Measurements from ENCODE around the gene FBXL17. TPM values are rescaled to one million over a fixed set of nuclear protein-coding genes. Genes with fewer than 3 reads are reported as not detected.

The FBXL17 gene
- total RNA-seq, 1 donor from 2014 or later, result 24.3 TPM

DNA sequence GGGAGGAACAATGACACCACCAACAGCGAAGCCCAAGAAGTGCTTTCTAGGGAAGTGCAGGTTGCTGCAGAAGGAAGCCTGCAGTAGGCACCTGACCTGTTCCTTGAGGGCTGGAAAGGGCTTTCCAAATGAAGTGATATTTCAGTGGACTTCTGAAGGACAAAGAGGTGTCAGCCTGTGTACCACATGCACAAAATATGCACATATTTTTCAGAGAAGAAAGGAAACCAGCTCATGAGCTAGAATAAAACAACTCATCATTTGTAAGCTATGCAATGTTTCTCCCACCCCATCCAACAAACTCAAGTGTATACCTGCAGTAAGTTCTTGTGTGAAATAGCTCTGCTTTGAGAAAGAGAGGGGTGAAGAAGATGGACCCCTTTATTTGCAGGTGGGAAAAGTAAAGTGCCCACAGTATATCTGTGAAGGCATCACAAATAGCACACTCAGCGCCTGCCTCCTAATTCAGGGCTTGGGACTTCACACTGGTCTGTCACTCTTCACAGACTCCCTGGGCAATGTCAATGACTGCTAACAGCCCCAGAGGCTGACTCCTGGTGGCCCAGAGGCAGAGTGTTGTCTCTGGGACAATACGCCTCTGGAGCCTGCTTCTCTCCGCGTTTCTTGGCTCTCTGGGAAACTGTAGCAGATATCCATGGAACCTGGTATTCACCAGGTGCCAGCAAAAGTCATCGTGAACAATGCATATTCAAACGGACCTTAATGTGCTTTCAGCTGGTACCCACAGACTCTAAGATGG, 513.1 kb downstream of the FBXL17 start:
- no peak for DNase-seq (ENCODE audit: low spot score)

DNA sequence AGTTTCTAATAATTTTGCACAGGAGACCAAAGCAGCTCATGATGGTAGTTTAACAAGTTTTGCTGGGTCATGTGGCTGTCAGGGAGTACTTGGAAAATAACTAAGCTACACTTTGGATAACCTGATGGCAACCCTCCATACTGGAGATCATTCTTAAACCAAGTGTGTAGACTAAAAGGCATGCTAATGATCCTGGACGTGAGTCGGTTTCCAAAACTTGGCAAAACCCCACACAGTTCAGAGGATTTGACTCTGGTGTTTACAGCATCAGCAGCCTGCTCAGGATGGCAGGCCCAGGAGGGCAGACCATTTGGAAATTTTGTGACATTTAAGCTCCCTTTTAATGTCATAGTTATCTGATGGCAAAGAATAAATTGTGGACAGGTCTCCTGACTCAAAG, 514.6 kb downstream of the FBXL17 start:
- DNase-seq (ENCODE audit: low spot score), result no peak

DNA sequence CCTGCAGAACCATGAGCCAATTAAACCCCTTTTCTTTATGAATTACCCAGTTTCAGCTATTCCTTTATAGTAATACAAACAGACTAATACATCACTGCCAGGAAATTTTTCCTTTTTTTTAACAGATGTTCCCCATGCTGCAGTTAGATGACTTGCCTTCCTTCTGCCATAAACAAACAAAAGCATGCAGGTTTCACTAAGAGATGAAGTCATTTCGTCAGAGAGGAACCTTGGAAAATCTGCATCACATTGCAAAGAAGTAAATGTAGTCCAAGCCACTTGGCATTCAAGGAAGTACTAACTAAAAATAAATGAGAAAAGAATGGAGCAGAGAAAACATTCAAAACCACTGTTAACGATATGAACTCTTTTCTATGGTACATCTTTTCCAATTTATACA, 517.1 kb downstream of the FBXL17 start:
- DNase-seq (ENCODE audit: low spot score), result no peak

DNA sequence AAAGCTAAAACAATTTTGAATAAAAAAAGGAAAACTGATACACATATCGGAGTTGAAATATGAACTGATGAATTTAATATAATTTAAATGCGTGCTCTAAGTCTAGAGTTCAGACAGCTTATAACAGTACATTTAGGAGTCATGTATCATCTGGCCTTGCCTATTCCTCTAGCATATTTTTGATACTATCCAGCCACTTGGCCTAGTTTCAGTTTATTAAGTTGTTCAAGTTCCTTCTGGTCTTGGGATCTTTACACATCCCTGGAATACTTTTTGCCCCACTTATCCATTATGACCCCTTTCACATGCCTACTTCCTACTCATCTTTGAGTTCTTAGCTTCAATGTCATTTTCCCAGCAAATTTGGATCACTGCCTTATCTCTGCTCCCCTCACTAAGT, 518.8 kb downstream of the FBXL17 start:
- no peak for DNase-seq (ENCODE audit: low spot score)

DNA sequence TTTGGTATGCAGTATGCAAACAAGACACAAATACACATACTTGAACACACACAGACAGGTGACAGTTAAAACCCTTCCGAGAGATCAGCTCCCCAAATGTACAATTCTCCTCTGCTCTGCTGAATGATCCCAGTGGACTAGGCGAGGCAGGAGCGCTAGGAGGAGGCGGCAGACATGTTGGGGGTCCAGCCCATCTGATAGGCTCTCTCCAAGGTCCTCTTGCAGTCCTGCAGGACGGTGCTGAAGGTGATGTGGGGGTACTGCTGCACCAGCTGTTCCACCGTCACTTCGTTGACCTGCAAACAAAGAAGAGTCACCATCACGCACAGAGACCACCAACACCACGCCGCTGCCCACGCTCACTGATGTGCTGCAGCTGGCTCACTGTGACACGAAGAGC, 520.3 kb downstream of the FBXL17 start:
- no peak for DNase-seq (ENCODE audit: low spot score)

DNA sequence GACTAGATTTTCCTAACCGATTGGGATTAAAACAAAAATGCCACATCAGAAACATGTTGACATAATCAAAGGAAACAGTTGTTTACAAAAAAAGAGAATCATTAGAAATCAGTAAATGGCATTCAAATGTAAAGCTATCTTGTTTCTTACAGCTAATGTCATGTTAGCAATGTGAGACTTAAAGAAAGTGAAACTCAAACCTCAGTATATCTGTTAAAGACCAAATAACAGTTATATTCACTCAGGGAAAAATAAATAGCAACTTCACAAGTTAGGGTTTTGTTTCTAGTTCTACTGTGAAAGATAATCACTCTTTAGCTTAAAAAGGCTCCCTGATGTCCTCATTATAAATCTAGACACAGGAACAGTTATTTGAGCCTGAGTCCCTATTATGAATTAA, 521.9 kb downstream of the FBXL17 start:
- DNase-seq (ENCODE audit: low spot score), result no peak

DNA sequence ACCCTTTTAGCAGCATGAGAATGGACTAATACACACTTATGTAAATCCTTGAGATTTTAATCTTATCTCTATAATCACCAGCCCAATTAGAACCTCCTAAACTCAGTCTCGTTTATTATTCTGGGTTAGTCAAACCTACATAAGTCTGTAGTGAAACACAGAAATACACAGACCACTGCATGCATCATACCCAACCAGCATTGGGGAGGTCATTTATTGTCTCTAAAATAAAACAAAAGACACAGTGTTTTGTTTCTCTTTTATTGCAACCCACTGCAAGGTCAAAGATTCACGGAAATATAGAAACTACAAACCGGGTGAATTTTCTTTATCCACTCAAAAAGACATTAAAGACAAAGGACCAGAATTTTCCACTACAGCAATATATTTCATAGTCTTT, 523.1 kb downstream of the FBXL17 start:
- no peak for DNase-seq (ENCODE audit: low spot score)

DNA sequence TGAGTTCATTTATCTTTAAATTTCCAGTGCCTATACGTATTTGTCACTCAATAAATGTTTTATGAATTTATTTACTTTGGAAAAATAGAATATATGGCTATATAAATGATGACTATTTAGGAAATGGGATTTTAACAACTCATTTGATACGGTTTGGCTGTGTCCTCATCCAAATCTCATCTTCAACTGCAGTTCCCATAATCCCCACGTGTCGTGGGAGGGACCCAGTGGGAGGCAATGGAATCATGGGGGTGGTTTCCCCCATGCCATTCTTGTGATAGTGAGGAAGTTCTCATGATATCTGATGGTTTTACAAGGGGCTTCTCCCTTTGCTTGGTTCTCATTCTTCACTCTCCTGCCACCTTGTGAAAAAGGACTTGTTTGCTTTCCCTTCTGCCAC, 523.6 kb downstream of the FBXL17 start:
- no peak for DNase-seq (ENCODE audit: low spot score)

DNA sequence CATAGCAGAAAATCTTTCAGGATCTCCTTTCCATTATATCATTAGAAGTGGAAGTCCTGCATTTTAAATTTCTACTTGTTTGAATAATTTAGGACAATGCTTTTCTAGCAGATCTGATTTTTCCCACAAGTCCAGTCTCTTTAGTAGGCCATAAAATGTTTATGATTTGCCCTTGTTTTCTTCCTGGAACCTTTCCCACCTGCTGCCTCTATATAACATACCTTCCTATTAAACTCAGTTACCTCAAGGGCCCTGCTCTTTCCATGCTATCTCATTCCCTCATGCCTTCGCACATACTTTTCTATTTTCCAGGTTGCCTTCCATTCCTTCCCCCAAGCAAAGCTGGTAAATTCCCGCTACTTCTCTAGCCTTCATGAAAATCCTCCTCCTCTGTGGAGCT, 524.1 kb downstream of the FBXL17 start:
- no peak for DNase-seq (ENCODE audit: low spot score)

DNA sequence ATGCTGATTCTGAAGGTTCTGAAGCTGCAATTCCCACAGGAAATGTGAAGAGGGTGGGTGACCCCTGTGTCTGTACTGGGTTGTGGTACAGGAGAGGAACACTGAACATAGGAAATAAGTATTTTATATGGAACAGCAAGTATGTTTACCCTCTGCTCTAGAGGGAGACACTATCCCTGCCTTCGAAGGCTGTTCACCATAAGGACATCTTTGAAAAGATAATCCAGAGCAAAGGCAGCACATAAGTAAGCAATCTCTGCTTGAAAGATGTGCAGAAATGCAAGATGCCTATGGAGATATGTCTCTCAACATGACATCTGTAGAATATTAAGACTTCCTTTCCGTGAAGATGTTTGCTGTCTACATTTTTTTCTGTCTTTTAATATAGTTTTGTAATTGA, 526.7 kb downstream of the FBXL17 start:
- DNase-seq (ENCODE audit: low spot score), result no peak

DNA sequence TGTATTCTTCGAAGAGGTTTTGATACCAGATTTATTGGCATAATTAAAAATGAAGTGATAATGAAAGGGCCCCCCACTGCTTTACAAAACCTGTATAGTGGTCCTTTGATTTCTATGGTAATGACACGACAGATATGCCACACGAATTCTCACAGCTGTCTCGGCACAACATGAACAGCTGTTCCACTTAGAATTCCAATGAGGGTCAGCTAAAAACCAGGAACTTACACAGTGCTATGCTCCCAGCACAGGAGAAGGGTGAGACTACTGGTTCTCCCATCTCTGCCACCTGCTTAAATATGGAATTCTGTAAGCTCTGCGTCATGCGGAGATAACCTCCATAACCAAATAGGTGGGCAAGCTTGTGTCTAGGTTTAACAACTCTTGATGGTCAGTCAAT, 528.2 kb downstream of the FBXL17 start:
- DNase-seq (ENCODE audit: low spot score), result no peak

DNA sequence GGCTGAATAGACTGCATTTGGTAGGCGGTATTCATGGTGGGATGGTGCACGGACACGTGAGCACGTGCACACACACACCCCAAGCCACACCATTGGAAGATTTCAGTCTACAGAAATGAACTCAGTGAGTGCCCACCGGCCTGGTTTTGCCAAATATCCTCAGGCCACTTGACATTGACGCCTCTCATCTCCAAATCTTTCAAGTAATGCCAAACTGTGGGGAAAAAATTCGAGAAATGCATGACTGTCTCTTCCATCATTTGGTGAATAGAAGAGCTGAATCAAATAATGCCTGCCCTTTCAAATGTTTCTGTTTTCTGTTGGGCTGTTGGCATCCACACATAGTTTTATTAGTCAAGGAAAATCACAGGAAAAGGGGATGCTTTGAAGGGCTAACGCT, 528.9 kb downstream of the FBXL17 start:
- no peak for DNase-seq (ENCODE audit: low spot score)

DNA sequence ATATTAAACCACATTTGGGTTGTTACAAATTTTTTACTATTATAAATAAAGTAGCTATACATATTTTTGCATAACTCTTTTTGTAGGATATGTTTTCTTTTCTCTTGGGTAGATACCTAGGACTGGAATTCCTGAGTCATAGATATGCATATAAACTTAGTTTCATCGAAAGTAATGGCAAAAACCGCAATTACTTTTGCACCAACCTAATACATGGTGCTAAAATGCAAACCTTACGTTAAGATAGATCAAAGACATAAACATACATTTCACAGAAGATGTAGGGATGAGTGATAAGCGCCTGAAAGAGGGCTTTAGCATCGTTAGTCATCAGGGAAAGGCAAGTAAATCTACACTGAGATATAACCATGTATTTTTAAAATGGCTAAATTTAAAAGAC, 532.8 kb downstream of the FBXL17 start:
- no peak for DNase-seq (ENCODE audit: low spot score)

DNA sequence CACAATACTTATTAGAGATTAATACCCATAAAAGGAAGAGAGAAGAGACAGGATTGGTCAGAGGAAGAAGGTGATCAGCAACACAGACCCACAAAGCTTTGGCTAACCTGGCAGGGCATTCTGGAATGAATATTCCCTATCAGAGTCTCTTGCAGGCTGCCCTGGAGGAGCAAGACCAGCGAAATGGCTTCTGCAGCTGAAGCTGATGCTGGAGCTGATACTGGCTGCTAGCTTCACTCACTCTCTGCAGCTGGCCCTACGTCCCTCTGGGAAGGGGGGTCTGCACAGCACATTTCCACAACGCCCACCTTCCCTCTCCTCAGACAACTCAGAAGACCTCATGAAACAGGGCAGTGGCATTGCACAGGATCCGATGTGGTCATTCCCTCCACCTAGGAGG, 541.3 kb downstream of the FBXL17 start:
- no peak for DNase-seq (ENCODE audit: low spot score)

DNA sequence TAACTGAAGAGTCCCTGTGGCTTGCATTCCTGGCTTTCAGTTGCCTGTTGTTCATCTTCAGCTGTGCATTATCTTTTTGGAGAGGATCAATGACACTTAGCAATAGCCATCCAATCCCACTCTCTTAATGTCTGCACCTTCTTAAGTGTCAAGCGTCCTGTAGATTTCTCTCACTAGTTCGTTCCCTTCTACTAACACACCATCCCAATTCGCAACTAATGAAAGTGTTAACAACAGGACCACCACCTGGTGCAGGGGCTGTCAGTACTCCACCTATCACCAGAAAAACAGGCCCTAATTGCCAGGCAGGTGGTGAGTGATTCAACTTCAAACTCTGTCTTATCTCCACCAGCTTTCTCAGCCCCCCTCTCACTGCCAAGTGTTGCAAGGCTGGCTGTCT, 541.7 kb downstream of the FBXL17 start:
- no peak for DNase-seq (ENCODE audit: low spot score)

DNA sequence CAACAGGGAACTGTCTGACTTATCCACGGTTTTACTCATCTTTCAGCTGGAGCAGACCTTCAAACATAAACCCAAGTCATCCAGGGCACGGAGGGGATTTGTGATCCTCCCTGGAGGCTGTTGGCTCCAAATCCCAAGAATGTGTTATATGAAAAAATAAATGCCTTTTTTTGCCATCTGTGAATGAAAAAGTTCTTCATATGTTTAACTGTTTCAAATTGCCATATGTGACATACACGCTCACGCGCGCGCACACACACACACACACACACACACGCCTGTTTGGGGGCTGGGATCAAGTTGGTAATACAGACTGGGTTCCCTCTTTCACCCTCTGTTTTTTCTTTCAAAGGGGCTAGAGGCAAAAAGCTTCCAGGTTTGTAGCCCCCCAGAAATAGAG, 546.8 kb downstream of the FBXL17 start:
- DNase-seq (ENCODE audit: low spot score), result no peak

DNA sequence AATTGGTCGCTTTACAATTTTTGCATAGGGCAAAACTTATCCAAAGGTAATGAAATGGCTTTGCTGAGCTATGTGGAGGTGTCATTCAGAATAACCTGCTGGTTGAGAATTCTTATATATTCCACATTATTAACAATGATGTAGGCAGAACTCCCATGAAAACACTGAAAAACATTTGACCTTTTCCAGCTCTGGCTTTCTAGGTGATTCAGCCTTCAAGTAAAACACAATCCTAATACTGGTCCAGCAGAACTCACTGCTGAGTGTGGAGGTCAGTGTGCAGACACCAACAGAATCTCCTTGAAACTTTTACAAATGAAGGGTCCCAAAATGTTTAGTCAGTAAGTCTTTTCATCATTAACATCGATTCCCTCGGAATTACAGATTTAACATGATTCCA, 549.2 kb downstream of the FBXL17 start:
- DNase-seq (ENCODE audit: low spot score), result no peak

DNA sequence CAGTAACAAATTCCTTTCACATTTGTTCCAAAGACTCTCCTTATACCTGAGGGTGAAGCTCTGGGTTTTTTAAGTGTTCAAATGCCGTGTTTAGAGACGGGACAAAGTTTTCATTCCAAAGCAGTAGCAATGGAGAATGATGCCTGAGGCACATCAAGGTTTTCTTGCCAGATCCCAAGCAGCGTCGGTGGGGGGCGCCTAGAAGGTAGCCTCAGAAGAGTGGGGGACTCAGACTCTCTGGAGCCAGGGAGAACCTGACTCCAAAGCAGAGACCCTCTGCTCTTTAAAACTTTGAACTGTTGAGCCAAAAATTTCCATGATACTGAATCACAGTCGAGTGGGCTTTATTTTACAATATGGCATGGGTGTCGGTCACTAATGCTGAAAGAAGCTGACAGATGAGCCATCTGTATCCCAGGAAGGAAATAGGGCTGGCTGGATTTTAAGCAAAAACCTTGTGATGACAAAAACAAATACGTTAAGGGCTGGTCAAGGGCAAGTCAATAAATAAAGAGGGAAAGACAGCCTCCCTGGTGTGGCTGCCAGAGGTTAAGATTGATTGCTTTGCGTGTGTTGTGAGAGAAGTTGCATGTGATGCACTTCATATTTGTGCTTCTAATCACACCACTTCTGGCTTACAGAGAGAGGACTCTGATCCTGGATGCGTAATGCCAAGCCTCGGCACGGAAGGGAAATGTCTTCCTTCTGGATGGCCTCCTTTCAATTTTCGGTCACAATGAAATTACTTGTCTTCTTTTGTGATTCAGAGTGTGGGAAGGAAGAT, 550.1 kb downstream of the FBXL17 start:
- DNase-seq (ENCODE audit: low spot score), result no peak

DNA sequence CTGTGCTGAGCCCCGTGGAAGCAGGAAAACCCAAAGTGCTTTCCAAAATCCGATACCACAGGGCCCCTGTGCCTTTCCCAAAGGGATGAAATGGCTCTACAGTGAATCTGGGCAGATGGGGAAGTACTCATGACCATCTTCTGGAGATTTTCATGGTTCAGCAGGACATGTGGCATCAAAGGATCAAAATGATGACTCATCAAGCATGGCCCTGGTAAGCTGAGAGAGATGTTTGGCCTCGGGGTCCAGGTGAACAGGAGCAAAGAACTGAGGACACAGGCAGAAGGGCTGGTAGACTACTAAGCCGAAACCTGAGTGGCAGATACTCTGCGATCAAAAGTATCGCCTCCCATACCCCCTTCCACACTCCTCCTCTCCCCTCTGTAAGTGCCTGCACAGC, 551.1 kb downstream of the FBXL17 start:
- DNase-seq (ENCODE audit: low spot score), result no peak

DNA sequence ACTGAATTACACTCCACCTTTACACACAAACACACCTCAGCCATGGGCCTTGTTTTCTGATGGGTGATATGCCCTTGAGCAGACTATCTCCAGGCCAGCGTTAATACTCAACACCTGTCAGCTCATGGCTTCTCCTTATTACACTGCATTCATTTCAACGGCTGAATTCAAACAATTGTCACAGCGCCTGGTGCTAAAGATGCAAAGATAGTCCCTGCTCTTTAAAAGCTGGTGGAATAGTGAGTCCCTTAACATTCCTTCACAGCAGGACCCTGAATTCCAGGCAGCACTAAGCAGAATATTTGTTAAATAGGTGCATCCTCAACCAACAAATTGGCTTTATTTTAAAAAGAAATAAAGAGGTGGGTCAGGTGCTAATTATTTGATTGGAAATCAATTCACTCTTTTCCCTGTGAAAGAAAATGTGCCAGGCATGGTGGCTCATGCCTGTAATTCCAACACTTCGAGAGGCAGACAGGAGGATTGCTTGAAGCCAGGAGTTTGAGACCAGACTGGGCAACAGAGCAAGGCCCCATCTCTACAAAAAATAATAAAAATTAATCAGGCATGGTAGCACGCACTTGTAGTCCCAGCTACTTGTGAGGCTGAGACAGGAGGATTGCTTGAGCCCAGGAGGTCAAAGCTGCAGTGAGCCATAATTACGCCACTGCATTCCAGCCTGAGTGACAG, 555.4 kb downstream of the FBXL17 start:
- DNase-seq (ENCODE audit: low spot score), result no peak

DNA sequence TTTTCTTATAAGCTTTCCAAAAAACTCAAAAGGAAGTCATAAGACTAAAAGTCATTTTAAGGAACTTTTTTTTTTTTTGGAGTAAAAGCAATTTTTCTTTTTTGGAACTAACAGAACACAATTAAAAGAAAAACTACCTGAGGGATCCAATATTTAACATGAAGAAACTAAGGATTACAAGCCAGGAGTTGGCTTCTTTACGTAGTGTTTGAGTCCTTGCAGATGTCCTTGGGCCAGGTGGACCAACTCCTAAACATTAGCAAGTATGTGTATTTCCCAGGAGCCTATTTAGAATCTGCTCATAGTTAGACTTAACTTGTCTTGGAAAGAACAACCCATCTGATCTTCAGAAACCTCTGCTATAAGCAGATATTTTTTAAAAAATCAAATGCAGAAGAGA, 557.1 kb downstream of the FBXL17 start:
- DNase-seq (ENCODE audit: low spot score), result no peak

DNA sequence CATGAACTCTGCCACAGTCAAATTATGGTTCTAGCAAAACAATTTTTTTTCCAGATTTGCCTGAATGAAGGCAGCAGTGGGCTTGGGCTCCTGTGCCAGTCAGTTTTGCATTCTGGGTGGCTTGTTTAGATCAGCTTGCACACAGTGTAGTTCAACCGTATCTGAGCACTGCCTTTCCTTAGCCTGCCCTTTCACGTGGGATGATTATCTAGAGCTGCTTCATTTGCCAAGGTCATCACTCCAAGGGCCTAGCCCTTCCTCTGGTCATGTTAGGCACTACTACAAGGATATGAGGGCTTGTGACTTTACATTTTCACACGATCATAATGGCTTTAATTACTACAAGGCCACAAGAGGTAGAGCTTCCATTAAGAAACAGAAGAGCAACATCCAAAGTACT, 560.6 kb downstream of the FBXL17 start:
- DNase-seq (ENCODE audit: low spot score), result no peak

All from mesenteric fat pad (tissue), 1 donor.